ENCODE results near the gene EFCC1.

Gene EFCC1

DNA sequence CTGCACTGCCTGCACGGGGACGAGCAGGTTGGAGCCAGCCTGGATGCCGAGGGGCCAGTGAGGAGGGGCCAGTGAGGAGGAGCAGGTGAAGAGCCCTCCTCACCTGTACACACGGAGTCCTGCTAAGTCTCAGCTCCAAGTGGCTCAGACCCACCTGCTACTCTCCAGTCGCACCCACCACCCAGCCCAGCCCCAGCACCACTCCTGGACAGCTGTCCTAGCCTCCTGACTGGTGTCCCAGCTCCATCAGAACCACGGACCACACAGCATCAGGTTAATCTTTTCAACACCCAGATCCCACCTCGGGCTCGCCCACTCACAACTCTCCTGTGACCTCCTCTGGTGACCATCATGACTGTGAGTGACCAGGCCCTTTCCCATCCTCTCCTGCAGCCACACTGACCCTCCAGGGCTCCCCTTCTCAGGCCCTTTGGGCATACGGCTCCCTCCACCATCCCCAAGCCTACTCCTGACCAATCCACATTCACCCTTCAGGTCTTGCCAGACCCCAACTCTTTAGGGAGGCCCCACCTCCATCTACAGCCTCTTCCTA lies 13.8 kb downstream of the EFCC1 start:
- ChIA-PET CTCF (interaction anchor here (0.7 to 3.2 kb wide), 3 partner anchors 8 to 45 kb away, joined by 3 to 18 read pairs (median 4); no protein-coding TSS in a partner anchor), POLR2A (no interaction called here)
- H3K4me3 ChIP-seq (ENCODE audit: low read depth, low read length): no peak overlapping the region
- DNase-seq (ENCODE audit: low read depth, low spot score): no peak
- no peak for TF ChIP-seq CTCF (IDR thresholded peaks at IDR 0.05; ENCODE audit: insufficient read depth, low read length, missing control alignments)

DNA sequence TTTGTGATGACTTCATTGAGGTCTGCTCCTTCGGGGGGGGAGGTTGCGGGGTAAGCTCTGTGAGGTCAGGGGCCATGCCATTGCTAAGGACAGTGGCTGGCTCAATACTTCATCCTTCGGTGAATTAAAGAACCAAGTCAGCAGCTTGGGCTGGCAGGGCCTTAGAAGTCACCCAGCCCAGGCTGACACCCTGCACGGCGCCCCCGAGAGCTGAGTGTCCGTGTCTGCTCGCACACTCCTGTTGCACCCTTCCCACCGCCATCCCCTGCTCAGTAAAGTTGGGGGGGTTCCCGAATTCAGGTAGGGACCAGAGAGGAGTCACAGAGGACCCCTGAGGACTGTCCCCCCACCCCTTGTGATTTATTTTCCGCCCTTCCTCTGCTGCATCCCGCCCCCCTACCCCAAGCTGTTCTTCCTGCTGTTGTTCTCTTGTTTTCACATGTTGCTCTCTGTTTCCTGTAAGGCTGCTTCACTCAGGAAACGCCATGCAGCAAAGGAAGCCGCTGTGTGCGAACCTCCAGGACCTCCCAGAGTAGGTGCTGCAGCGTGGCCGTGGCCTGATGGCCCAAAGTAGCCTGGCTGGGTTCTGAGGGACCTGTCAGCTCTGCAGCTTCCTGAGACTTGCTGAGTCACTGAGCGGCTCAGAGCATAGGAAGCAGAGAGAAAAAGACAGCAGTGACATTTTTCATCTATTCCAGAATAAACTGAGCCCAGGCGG lies 14.4 kb downstream of the EFCC1 start:
- no peak for DNase-seq (ENCODE audit: low read depth, low spot score)
- no peak overlapping the region for H3K4me3 ChIP-seq (ENCODE audit: low read depth, low read length)
- TF ChIP-seq CTCF (IDR thresholded peaks at IDR 0.05; ENCODE audit: insufficient read depth, low read length, missing control alignments): no peak
- ChIA-PET CTCF (interaction anchor here (0.7 to 3.2 kb wide), 5 partner anchors 8 to 45 kb away, joined by 3 to 18 read pairs (median 7); no protein-coding TSS in a partner anchor), POLR2A (no interaction called here)

DNA sequence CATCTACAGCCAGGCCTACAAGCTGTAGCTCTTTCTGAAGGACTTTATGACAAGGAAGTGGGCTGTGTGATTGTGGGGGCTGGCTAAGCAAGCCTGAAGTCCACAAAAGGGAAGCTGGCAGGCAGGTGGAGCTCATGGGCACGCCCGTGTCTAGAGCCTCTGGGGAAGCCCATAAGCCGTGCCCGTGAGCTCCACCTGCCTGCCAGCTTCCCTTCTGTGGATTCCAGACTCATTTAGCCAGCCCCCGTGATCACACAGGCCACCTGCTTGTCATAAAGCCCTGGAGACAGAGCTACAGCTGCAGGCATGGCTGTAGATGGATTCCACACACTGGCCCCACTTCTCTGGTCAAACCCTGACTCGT lies 15.2 kb downstream of the EFCC1 start:
- ChIA-PET POLR2A (no interaction called here), CTCF (interaction anchor here (1.0 to 3.2 kb wide), 5 partner anchors 10 to 46 kb away, joined by 3 to 18 read pairs (median 7); no protein-coding TSS in a partner anchor)
- H3K4me3 ChIP-seq (ENCODE audit: low read depth, low read length): no peak overlapping the region
- DNase-seq (ENCODE audit: low read depth, low spot score): no peak
- TF ChIP-seq CTCF (IDR thresholded peaks at IDR 0.05; ENCODE audit: insufficient read depth, low read length, missing control alignments): no peak

GRCh38 chr3:129016720-129017483 lies 15.8 kb downstream of the EFCC1 start:
- DNase-seq (ENCODE audit: low read depth, low spot score): no peak
- H3K4me3 ChIP-seq (ENCODE audit: low read depth, low read length): no peak overlapping the region
- ChIA-PET POLR2A (no interaction called here), CTCF (interaction anchor here (0.6 to 3.2 kb wide), 6 partner anchors 9 to 46 kb away, joined by 3 to 18 read pairs (median 5); no protein-coding TSS in a partner anchor)
- no peak for TF ChIP-seq CTCF (IDR thresholded peaks at IDR 0.05; ENCODE audit: insufficient read depth, low read length, missing control alignments)

DNA sequence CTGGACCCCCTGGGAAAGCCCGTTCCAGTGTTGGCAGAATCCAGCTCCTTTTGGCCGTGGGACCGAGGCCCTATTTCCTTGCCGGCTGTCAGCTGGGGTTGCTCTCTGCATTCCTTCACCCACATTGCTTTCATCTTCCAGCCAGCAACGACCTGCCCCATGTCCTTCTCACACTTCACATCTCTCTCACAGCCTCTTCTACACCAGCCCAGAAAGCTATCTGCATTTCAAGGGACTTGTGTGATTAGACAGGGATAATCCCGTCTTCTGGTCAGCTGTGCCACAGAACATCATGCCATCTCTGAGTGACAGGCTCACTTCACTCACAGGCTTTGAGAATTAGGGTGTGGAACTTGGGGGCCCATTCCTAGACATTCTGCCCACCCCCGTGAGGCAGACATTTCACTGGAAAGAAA lies 16.4 kb downstream of the EFCC1 start:
- ChIA-PET POLR2A (no interaction called here), CTCF (interaction anchor here (0.6 to 2.5 kb wide), 4 partner anchors 9 to 47 kb away, joined by 3 to 13 read pairs (median 5); no protein-coding TSS in a partner anchor)
- no peak overlapping the region for H3K4me3 ChIP-seq (ENCODE audit: low read depth, low read length)
- no peak for DNase-seq (ENCODE audit: low read depth, low spot score)
- no peak for TF ChIP-seq CTCF (IDR thresholded peaks at IDR 0.05; ENCODE audit: insufficient read depth, low read length, missing control alignments)

DNA sequence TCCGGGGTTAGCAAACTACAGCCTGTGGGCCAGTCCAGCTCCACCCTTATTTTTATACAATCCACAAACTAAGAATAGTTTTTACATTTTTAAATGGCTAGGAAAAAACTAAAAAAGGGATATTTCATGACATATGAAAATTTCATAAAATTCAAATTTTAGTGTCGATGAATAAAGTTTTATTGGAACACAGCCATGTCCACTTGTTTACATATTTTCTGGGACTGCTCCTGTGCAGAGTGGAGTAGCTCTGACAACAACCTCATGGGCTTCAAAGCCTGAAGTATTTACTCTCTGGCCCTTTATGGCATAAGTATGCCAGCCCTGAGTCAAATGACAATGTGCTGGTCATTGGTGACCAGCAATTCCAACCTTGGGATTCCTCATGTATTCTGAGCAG lies 17.2 kb downstream of the EFCC1 start:
- no peak overlapping the region for H3K4me3 ChIP-seq (ENCODE audit: low read depth, low read length)
- CTCF ChIA-PET: interaction anchor here (2.4 to 2.5 kb wide), 2 partner anchors 8 to 48 kb away, joined by 7 to 13 read pairs; no protein-coding TSS in a partner anchor
- no peak for TF ChIP-seq CTCF (IDR thresholded peaks at IDR 0.05; ENCODE audit: insufficient read depth, low read length, missing control alignments)
- POLR2A ChIA-PET: no interaction called here
- no peak for DNase-seq (ENCODE audit: low read depth, low spot score)
